H9 (cell line): ENCODE measurements around the gene OSTF1. TPM values are rescaled to one million over a fixed set of nuclear protein-coding genes. Genes with fewer than 3 reads are reported as not detected.

Experiments
- DNase-seq: peaks from one replicate; pipeline ENCODE4 v3.0.0-alpha.2; 2017
- H2AFZ ChIP-seq: one replicate; pipeline ENCODE4 v1.6.1; 2013; ENCODE audit warnings: mild to moderate bottlenecking, low read length, control low read depth, moderate library complexity
- H2AK5ac ChIP-seq: 2 replicates; pipeline ENCODE4 v1.6.1; 2013; ENCODE audit warnings: low read length, control low read depth, mixed read lengths; ENCODE audit not compliant: insufficient read length
- H2BK120ac ChIP-seq: one replicate; pipeline ENCODE4 v1.6.1; 2013; ENCODE audit warnings: low read depth, mild to moderate bottlenecking, low read length, control low read depth, inconsistent platforms; ENCODE audit not compliant: poor library complexity, severe bottlenecking
- H2BK12ac ChIP-seq: 2 replicates; pipeline ENCODE4 v1.6.1; 2013; ENCODE audit warnings: low read length, control low read depth, mixed read lengths, low read depth; ENCODE audit not compliant: insufficient read length
- H2BK15ac ChIP-seq: 2 replicates; pipeline ENCODE4 v1.6.1; 2013; ENCODE audit warnings: low read depth, low read length, control low read depth
- H2BK20ac ChIP-seq: one replicate; pipeline ENCODE4 v1.6.1; 2013; ENCODE audit warnings: low read depth, mild to moderate bottlenecking, low read length, control low read depth, inconsistent platforms; ENCODE audit not compliant: poor library complexity, severe bottlenecking
- H2BK5ac ChIP-seq: 2 replicates; pipeline ENCODE4 v1.6.1; 2013; ENCODE audit warnings: low read length, control low read depth, mixed read lengths; ENCODE audit not compliant: insufficient read length
- H3K14ac ChIP-seq: 2 replicates; pipeline ENCODE4 v1.6.1; 2013; ENCODE audit warnings: low read length, control low read depth; ENCODE audit not compliant: insufficient read depth
- H3K18ac ChIP-seq: 2 replicates; pipeline ENCODE4 v1.6.1; 2013; ENCODE audit warnings: low read depth, mild to moderate bottlenecking, mixed read lengths, low read length, control low read depth; ENCODE audit not compliant: insufficient read length
- H3K23ac ChIP-seq: 2 replicates; pipeline ENCODE4 v1.6.1; 2013; ENCODE audit warnings: low read length, control low read depth, mixed read lengths, low read depth; ENCODE audit not compliant: insufficient read length
- H3K23me2 ChIP-seq: 2 replicates; pipeline ENCODE4 v1.6.1; 2013; ENCODE audit warnings: low read depth, mild to moderate bottlenecking, mixed read lengths, low read length, control low read depth; ENCODE audit not compliant: insufficient read length, poor library complexity, severe bottlenecking
- H3K27ac ChIP-seq: 2 replicates; pipeline ENCODE4 v1.5.1; 2013; ENCODE audit warnings: low read length, control low read depth, mixed read lengths, low read depth; ENCODE audit not compliant: insufficient read length
- H3K27me3 ChIP-seq: 2 replicates; pipeline ENCODE4 v1.6.1; 2013; ENCODE audit warnings: low read length, control low read depth, inconsistent platforms; ENCODE audit not compliant: insufficient read depth
- H3K4ac ChIP-seq: 2 replicates; pipeline ENCODE4 v1.6.1; 2013; ENCODE audit warnings: low read depth, mild to moderate bottlenecking, control low read depth, inconsistent platforms, low read length, moderate library complexity
- H3K4me1 ChIP-seq: 2 replicates; pipeline ENCODE4 v1.6.1; 2013; ENCODE audit warnings: low read length, control low read depth, inconsistent platforms; ENCODE audit not compliant: insufficient read depth
- H3K4me2 ChIP-seq: 2 replicates; pipeline ENCODE4 v1.6.1; 2013; ENCODE audit warnings: low read length, control low read depth, mixed read lengths; ENCODE audit not compliant: insufficient read length, insufficient read depth
- H3K56ac ChIP-seq: 2 replicates; pipeline ENCODE4 v1.6.1; 2013; ENCODE audit warnings: low read depth, mild to moderate bottlenecking, mixed read lengths, low read length, control low read depth; ENCODE audit not compliant: insufficient read length
- H3K79me1 ChIP-seq: 2 replicates; pipeline ENCODE4 v1.6.1; 2013; ENCODE audit warnings: low read depth, mild to moderate bottlenecking, moderate library complexity, low read length, control low read depth, inconsistent platforms; ENCODE audit not compliant: insufficient read depth, poor library complexity, severe bottlenecking
- H3K79me2 ChIP-seq: 2 replicates; pipeline ENCODE4 v1.6.1; 2013; ENCODE audit warnings: low read length, control low read depth, inconsistent platforms; ENCODE audit not compliant: insufficient read depth
- H3K9ac ChIP-seq: 2 replicates; pipeline ENCODE4 v1.6.1; 2013; ENCODE audit warnings: low read length, control low read depth, mixed read lengths; ENCODE audit not compliant: insufficient read length; ENCODE audit errors: extremely low read depth
- H3K9me3 ChIP-seq: one replicate; pipeline ENCODE4 v1.6.1; 2013; ENCODE audit warnings: low read depth, low read length, inconsistent platforms; ENCODE audit not compliant: control insufficient read depth
- H3T11ph ChIP-seq: one replicate; pipeline ENCODE4 v1.6.1; 2013; ENCODE audit warnings: mild to moderate bottlenecking, low read length, control low read depth, inconsistent platforms
- H4K20me1 ChIP-seq: one replicate; pipeline ENCODE4 v1.6.1; 2013; ENCODE audit not compliant: control insufficient read depth, insufficient read length, insufficient read depth
- H4K5ac ChIP-seq: 2 replicates; pipeline ENCODE4 v1.6.1; 2013; ENCODE audit warnings: low read depth, mild to moderate bottlenecking, mixed read lengths, low read length, control low read depth; ENCODE audit not compliant: insufficient read length
- H4K8ac ChIP-seq: replicated peaks from 2 replicates; pipeline ENCODE4 v1.6.1; 2013; ENCODE audit warnings: low read length, control low read depth, mixed read lengths, low read depth; ENCODE audit not compliant: insufficient read length
- H4K91ac ChIP-seq: 2 replicates; pipeline ENCODE4 v1.6.1; 2013; ENCODE audit warnings: low read depth, mild to moderate bottlenecking, moderate library complexity, mixed read lengths, low read length, control low read depth; ENCODE audit not compliant: insufficient read length
- H3K27ac Mint-ChIP-seq, 3 experiments: 2 replicates in 2 of 3; 3 replicates in 1 of 3; pipeline ENCODE4 v1.8.0; 2020 to 2021; ENCODE audit warnings: mixed read lengths in 3 of 3, mild to moderate bottlenecking in 1 of 3, moderate library complexity in 1 of 3
- H3K27me3 Mint-ChIP-seq: 2 replicates; pipeline ENCODE4 v1.8.0; 2021; ENCODE audit warnings: low read depth, mild to moderate bottlenecking, moderate library complexity, mixed read lengths
- H3K36me3 Mint-ChIP-seq, 3 experiments: 2 replicates in 2 of 3; 3 replicates in 1 of 3; pipeline ENCODE4 v1.8.0; 2020 to 2021; ENCODE audit warnings: low read depth in 3 of 3, mixed read lengths in 3 of 3; ENCODE audit not compliant: insufficient read depth in 1 of 3
- H3K4me1 Mint-ChIP-seq, 2 experiments: 2 replicates each; pipeline ENCODE4 v1.8.0; 2020; ENCODE audit warnings: mixed read lengths in 2 of 2
- H3K4me3 Mint-ChIP-seq, 2 experiments: 2 replicates in 1 of 2; 3 replicates in 1 of 2; pipeline ENCODE4 v1.8.0; 2020 to 2021; ENCODE audit warnings: mild to moderate bottlenecking in 2 of 2, mixed read lengths in 2 of 2, moderate library complexity in 1 of 2
- H3K9me3 Mint-ChIP-seq, 2 experiments: 2 replicates in 1 of 2; 3 replicates in 1 of 2; pipeline ENCODE4 v1.8.0; 2020; ENCODE audit warnings: mild to moderate bottlenecking in 2 of 2, mixed read lengths in 2 of 2, moderate library complexity in 1 of 2
- CTCF ChIP-seq: fragments of 200-600 bp; sonication (generic); conservative IDR thresholded peaks from 3 replicates; pipeline ENCODE4 v1.8.0; 2021; ENCODE audit warnings: antibody characterized with exemption, mild to moderate bottlenecking
- WGBS: extraction: QIAGEN DNeasy Blood & Tissue Kit; methylation state at CpG from one replicate; pipeline ENCODE4 v1.1.7; 2013; ENCODE audit warnings: missing lambda C conversion rate, low lambda C conversion rate, mixed read lengths; ENCODE audit not compliant: insufficient read length; ENCODE audit errors: extremely low coverage; 5-methylcytosine and 5-hydroxymethylcytosine counted together
- total RNA-seq: library from RNA; stranded (reverse); gene quantifications from 2 replicates; pipeline ENCODE4 v1.2.1, GENCODE V29; 2021

Gene OSTF1
- total RNA-seq, 1 experiment from 2014 or later, result 16.1 TPM

GRCh38 chr9:75085640-75086039, 2.7 kb upstream of the OSTF1 start:
- no peak overlapping the region for H3K18ac ChIP-seq
- peaks cover 8% of the 10 kb centered on the region for H3K23me2 ChIP-seq
- no peak overlapping the region for H2BK5ac ChIP-seq
- H3K27ac Mint-ChIP-seq, result no peak overlapping the region
- H3K36me3 Mint-ChIP-seq, result peaks cover 0 to 4% (median 0%) of the 10 kb centered on the region in 3 experiments; a peak in 1 of 7 replicates
- no peak overlapping the region for H2BK20ac ChIP-seq
- H3K23ac ChIP-seq, result no peak overlapping the region
- no peak overlapping the region; a peak in 1 of 5 replicates for H3K4me3 Mint-ChIP-seq
- no peaks in the 10 kb centered on the region; the same call in 1 of the 2 replicates for H3K79me2 ChIP-seq
- no peak overlapping the region for H3K9ac ChIP-seq
- H3K27me3 ChIP-seq, result no peaks in the 10 kb centered on the region
- no peak overlapping the region for H3K56ac ChIP-seq
- H3K4me1 Mint-ChIP-seq, result peaks cover 27 to 41% of the 10 kb centered on the region in 2 experiments
- H4K20me1 ChIP-seq, result no peaks in the 10 kb centered on the region
- no peaks in the 10 kb centered on the region for H3K79me1 ChIP-seq
- no peak for DNase-seq
- no peak overlapping the region for H3K4ac ChIP-seq
- H2BK15ac ChIP-seq, result no peak overlapping the region
- H3T11ph ChIP-seq, result no peak overlapping the region
- H2AK5ac ChIP-seq, result no peak overlapping the region
- H3K27me3 Mint-ChIP-seq, result no peaks in the 10 kb centered on the region; the same call in 1 of the 2 replicates
- no peak overlapping the region for H2AFZ ChIP-seq
- no peak overlapping the region for H4K5ac ChIP-seq
- no peak overlapping the region for H4K91ac ChIP-seq
- no peak overlapping the region for H3K4me2 ChIP-seq
- H3K9me3 Mint-ChIP-seq, result no peaks in the 10 kb centered on the region; a peak in 1 of 5 replicates
- TF ChIP-seq CTCF, result no peak
- no peaks in the 10 kb centered on the region for H3K9me3 ChIP-seq
- no peak overlapping the region for H2BK120ac ChIP-seq
- H3K27ac ChIP-seq, result no peak overlapping the region
- no CpG with 5 or more reads among the region's 1 CpG for WGBS
- no peak overlapping the region for H2BK12ac ChIP-seq
- H3K14ac ChIP-seq, result no peak overlapping the region
- H4K8ac ChIP-seq, result no peak overlapping the region
- no peaks in the 10 kb centered on the region for H3K4me1 ChIP-seq
